CD4-positive, alpha-beta T cell treated with Interleukin-15 for 4 hours (primary cell): ENCODE measurements around the gene TRAFD1.

ENCODE experiments used
- DNase-seq: peaks from one replicate; pipeline ENCODE4 v3.0.0-alpha.2; 2020; ENCODE audit warnings: low spot score

Gene TRAFD1

GRCh38 chr12:112178796-112179195 is 53.4 kb downstream of the TRAFD1 start:
- DNase-seq: no peak

- no peak for DNase-seq
Measured at GRCh38 chr12:112179341-112179740, 54.0 kb downstream of the TRAFD1 start.

GRCh38 chr12:112179916-112180315 is 54.6 kb downstream of the TRAFD1 start:
- DNase-seq: no peak

GRCh38 chr12:112180422-112180821 is 55.1 kb downstream of the TRAFD1 start:
- DNase-seq: no peak

- DNase-seq: no peak
Measured at GRCh38 chr12:112182499-112182898, 57.1 kb downstream of the TRAFD1 start.

GRCh38 chr12:112183141-112184021 is 58.0 kb downstream of the TRAFD1 start:
- no peak for DNase-seq

- DNase-seq: no peak
Measured at GRCh38 chr12:112184056-112184887, 58.9 kb downstream of the TRAFD1 start.

GRCh38 chr12:112185093-112185923 is 59.9 kb downstream of the TRAFD1 start:
- DNase-seq: no peak

GRCh38 chr12:112188130-112188830 is 62.9 kb downstream of the TRAFD1 start:
- no peak for DNase-seq

- DNase-seq: no peak
Measured at GRCh38 chr12:112190231-112191025, 65.1 kb downstream of the TRAFD1 start.

GRCh38 chr12:112191201-112191600 is 65.8 kb downstream of the TRAFD1 start:
- no peak for DNase-seq

GRCh38 chr12:112191840-112192321 is 66.5 kb downstream of the TRAFD1 start:
- DNase-seq: no peak

GRCh38 chr12:112192475-112192874 is 67.1 kb downstream of the TRAFD1 start:
- no peak for DNase-seq

GRCh38 chr12:112194601-112195247 is 69.4 kb downstream of the TRAFD1 start:
- no peak for DNase-seq

- DNase-seq: no peak
Measured at GRCh38 chr12:112196196-112196875, 71.0 kb downstream of the TRAFD1 start.

- peak; percentile 27 for DNase-seq
Measured at GRCh38 chr12:112198120-112198733, 72.9 kb downstream of the TRAFD1 start.

GRCh38 chr12:112199136-112199535 is 73.8 kb downstream of the TRAFD1 start:
- no peak for DNase-seq
